Effector CD8-positive, alpha-beta T cell (primary cell): ENCODE results near the gene AIDA.
"Not testable (repeated sequence)": the region's sequence is repeated elsewhere in the genome, so short reads cannot be mapped to it uniquely, and the experiment has no call there.

Experiments used
- DNase-seq: peaks from one replicate; lab custom pipeline; 2025; lab: John Stamatoyannopoulos, UW
- total RNA-seq, 4 experiments: gene quantifications; one replicate each; lab custom pipeline; 2026; lab: John Stamatoyannopoulos, UW

Gene AIDA, protein sequence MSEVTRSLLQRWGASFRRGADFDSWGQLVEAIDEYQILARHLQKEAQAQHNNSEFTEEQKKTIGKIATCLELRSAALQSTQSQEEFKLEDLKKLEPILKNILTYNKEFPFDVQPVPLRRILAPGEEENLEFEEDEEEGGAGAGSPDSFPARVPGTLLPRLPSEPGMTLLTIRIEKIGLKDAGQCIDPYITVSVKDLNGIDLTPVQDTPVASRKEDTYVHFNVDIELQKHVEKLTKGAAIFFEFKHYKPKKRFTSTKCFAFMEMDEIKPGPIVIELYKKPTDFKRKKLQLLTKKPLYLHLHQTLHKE
- total RNA-seq: 21.6 to 33.8 (median 26.3) reads per million in 4 experiments

DNA sequence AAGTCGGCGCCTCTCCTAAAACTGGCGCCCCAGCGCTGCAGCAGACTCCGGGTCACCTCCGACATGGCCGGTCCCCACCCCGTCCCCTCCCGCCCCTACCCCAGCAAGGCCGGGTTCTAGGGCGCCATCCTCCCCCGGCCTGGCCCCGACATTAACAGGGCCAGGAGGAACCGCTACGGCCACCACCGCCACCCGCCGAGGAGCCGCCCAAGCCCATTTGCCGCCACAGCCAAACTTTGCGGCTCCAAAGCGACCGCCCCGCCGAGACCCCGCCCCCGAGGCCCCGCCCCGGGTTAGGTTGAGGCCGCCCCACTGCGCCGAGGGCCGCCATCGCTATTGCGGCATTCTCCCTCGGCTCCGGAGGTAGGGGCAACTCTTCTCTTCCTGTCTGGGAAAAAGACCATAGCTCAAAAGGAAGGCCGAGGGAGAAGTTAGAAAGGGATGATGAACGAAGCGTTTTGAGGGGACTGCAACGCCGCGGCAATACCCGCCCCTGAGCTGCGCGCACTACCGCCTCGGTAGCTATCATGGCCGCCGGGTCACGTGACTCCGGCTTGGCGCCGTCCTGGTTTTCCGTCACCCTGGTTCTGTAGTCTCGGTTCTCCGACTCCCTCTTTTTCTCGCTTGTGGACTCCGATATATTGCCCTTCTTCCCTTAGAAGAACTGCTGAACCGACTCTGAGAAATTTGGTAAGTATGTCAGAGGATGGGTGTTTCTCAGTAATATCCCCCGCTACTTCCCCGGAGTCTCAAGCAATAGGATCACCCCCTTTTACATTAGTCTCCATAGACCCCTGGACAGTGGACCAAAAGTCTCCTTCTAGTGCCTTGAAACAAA is at the start of gene AIDA, which contains the start of gene BROX:
Gene AIDA, minus strand, starts transcription at position 239 of the 838 bp plus-strand sequence. Its CDS starts 174 bp downstream, at position 65.
Gene BROX, plus strand, starts transcription at position 312 of the 838 bp plus-strand sequence. CDS start 3,136 bp downstream, outside the sequence.
- peak; percentile 90 for DNase-seq

DNA sequence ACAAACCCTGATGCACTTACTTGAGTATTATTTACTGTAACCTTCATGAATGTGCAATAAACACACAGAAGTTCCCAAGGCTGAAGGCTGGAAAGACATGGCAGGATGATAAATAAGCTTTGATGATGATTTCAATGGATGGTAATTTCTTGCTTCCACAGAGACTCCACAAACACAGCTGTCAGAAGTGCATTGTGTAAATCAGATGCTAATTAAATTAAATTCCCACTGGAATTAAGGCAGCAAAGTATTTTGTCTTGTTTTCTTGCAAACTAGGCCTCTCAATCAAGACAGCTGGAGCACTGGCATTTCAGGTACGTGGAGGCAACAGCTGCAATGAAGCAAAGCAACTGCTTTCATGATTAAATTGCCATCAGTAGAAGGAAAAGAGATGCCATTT is 48.8 kb upstream of the AIDA start:
- no peak for DNase-seq

DNA sequence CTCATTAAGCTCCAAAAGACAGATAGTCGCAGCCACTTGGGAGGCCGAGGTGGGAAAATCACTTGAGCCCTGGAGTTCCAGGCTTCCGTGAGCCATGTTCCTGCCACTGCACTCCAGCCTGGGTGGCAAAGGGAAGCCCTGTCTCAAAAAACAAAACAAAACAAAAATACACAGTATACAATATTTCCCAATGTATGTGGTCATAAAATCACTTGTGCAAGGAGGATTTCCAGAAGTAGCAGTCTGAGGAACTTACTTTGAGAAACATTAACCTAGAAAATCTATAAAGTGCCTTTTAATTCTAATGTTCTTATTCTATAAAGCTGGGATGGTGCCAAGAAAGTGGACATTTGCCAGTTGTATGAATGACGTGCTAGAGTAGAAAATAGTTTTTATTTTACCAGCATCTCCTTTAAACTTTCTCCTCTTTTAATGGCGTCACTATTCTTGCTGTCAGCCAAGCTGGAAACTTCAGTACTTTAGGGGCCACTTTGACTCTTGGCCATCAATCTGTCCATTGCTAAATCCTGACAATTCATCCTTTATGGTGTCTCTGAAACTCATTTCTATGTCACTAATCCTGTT is 47.3 kb upstream of the AIDA start:
- DNase-seq: no peak

DNA sequence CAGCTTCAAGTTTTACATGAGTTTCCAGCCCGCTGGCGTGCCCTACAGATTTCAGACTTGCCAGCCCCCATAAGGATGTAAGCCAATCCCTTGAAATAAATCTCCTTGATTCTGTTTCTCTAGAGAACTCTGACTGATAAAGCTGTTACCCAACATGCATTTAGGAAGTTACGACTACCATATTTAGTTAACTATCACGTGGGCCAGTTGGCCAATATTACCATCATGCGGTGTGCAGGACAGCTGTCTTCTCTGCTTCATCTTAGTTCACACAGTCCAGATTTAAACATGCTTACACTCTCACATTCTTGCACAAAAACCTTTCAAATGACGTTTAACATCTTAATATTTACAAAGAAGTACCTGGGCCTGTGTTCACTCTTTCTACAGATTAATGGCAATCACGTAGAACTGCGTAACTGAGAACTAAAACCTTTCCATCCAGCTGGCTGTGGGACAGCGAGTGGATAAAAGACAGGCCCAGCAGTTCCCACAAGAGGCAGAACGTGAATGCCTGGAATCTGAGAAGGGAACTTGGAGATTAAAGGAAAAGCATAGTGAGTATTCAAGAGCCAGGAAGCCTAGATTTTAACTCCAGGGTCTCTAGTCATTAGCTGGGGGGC is 45.5 kb upstream of the AIDA start:
- no peak for DNase-seq

DNA sequence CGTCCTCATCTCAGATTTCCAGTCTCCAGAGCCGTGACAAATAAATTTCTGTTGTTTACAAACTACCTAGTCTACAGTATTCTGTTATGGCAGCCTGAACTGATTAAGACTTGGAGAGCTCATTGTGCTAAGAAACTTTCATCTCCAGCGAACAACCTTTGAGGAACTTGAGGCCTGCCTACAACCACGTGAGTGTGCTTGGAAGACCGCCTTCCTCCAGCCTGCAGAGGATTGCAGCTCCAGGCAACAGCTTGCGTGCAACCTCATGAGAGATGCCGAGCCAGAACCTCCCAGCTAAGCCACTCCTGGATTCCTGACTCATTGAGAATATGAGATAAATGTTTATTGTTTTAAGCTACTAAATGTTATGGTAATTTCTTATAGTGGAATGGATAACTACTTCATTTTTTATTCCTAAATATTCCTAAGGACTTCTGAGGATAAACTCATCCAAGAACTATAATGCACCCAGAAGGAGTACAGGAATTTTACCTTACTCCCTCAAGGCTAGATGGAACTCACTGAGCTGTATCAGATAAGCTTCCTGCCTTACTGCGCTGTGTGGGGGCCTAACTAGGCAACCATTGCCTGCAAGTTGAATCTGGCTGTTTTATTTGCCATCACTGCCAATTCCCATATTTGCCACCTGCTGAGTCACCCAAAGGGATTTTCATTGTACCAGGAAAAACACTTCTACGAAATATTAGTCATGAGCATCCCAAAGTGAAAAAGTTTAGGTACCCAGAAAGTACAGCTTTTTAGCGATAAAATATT is 42.3 kb upstream of the AIDA start:
- no peak for DNase-seq

DNA sequence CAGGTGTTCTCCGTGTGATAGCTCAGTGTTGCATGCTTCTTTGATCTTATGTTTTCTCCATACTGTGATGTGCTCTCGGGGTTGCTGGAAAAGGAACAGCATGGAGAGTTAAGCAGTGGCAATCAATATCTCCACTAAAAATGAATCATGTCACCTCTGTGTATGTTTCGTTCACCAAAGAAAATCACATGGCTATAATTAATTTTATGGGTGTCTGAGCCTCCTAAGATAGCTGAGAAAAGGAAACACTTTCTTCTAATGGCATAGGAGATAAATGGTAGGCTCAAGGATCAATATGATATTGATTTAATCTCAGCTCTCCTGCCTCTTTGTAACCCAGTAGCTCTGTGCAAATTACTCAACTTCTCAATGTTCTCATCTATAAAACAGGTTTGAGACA is 39.0 kb upstream of the AIDA start:
- DNase-seq: no peak

DNA sequence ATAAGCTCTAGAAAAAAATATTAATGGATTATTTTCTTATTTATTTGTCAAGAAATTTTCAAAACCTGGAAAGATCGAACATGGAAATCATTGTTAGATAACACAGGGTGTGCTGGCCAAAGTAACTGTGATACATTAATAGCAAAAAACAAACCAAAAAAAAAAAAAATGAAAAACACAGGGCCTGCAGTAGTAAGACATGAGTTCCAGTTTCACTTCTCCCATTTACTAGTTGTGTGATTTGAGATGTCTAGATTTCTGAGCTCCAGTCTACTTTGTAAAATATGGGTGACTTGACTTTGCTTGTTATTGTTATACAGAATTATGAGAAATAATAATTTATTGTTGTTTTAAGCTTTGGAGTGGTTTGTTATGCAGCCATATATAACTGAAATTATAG is 38.4 kb upstream of the AIDA start:
- no peak for DNase-seq

DNA sequence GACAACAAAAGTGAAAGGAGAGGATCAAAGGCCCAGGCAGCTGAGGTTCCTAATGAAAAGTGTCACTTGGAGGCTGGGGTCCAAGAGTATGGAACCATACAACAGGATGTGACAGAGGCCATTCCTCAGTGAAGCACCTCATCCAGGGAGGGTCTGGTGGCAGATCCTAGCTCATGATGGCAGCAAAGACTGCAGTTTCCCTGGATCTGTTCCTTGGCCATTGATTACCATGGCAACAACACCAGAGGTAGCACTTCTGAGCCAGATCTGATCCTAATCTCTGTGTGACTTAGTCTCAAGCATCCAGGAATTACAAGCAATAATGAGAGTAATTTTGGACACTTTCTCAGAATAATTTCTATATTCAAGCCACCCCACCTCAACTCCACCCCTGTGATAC is 37.6 kb upstream of the AIDA start:
- DNase-seq: no peak

DNA sequence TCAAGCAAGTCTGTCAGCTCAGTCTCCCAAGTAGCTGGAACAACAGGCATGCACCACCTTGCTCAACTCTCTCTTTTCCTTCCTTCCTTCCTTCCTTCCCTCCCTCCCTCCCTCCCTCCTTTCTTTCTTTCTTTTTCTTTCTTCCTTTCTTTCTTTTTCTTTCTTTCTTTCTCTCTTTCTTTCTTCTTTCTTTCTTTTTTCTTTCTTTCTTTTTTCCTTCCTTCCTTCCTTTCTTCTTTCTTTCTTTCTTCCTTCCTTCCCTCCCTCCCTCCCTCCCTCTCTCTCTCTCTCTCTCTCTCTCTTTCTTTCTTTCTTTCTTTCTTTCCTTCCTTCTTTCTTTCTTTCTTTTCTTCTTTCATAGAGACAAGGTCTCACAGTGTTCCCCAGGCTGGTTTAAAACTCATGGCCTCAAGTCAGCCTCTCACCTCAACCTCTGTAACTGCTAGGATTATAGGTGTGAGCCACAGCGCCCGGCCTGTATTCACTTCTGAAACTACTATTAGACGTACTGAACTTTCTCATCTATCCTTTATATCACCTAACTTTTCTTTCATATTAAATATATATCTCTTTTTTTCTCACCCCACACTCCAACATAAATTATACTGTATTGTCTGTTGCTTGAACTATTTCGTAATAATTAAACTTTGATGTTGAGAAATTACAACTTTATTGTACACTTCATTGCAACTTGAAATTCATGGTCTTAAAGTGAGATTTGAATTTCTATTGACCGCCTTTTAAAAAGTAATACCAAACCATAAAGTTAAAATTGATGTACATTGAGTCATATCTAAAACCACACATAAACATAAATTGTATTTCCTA is 29.6 kb upstream of the AIDA start:
- not testable (repeated sequence) for DNase-seq

DNA sequence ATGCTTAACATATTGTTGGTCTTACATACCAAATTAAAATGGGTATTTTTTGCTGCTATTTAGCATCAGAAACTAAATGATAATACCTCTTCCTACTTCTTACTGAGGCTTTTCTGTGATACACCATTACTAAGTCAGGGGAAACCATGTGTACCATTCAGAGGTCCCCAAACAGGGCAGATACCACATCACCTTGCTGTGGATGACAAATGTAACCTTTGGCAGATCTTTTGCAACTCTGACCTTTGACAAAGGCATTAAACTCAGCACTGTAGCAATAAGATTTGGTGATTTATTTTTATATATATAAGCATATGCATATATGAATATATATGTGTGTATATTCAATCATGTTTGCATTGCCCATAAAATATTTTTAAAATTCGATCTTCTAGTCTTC is 27.6 kb upstream of the AIDA start:
- no peak for DNase-seq

DNA sequence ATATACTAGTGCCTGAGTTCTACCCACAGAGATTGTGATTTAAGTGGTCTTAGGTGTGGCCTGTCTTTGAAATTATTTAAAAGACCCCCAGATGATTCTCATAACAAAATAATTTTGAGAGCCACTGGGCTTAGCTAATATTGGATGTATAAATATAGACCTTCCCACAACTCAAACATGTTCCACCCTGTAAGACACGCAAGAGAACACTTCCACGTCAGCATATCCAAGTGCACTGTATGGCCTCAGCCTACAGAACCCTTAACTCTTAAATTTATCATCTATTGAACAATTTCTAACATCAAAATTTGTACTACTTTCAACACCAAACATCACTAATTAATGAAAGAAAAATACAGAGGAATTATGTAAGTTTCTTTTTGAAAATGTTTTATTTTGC is 27.2 kb upstream of the AIDA start:
- DNase-seq: no peak

DNA sequence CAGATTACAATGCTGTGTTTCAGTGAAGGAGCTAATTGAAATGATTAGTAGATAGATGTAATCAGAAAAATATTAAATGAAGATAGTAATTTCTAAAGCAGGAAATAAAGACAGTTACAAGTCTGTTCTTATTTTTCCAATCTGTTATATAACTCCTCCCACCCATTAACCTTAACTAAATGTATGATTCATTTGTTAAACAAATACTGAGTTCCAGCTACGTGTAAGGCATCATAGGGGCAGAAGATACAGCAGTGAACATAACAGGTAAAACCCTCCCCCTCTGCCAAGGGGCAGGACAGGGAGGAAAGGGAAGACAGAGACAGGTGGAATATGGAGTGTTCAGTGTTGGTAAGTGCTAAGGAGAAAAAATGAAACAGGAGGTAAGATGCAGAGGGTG is 24.7 kb upstream of the AIDA start, which contains the start of gene FAM177B:
Gene FAM177B, plus strand, starts transcription at position 231 of the 400 bp plus-strand sequence. CDS start 9,344 bp downstream, outside the sequence.
- DNase-seq: no peak

DNA sequence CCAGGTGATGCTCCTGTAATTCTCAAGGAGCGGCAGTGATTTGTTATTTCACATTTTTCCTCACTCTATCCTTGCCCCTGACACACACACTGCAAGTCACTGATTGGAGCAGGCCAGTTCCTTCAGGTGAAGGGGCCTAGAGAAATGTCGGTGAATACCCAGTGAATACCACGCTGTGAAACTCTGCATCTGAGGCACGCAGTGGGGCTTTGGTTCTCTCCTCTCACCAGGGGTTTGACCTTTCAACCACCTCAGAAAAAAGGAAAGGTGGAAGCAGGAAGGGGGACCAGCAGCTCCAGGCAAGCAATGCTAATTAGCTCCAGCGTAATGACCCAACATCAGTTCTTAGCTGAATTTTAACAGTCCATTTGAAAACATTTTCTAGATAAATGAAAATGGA is 24.2 kb upstream of the AIDA start:
- no peak for DNase-seq

DNA sequence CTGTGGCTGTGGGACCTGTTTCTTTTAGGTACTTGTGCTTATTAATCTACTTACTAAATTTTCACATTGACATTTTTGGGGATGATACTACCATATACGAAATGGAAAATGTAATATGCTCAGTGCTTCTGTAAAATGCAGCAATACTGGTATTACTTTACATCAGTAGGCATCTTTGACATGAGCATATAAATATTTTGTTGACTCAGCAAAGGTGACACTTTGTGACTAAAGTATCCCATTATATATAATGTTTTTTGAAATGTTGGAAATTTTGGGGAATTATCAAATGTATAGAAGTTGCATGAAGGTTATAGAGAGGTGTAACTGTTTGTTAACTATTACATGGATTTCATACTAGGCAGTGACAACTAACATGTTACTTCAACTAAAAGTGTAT is 22.4 kb upstream of the AIDA start:
- DNase-seq: no peak

DNA sequence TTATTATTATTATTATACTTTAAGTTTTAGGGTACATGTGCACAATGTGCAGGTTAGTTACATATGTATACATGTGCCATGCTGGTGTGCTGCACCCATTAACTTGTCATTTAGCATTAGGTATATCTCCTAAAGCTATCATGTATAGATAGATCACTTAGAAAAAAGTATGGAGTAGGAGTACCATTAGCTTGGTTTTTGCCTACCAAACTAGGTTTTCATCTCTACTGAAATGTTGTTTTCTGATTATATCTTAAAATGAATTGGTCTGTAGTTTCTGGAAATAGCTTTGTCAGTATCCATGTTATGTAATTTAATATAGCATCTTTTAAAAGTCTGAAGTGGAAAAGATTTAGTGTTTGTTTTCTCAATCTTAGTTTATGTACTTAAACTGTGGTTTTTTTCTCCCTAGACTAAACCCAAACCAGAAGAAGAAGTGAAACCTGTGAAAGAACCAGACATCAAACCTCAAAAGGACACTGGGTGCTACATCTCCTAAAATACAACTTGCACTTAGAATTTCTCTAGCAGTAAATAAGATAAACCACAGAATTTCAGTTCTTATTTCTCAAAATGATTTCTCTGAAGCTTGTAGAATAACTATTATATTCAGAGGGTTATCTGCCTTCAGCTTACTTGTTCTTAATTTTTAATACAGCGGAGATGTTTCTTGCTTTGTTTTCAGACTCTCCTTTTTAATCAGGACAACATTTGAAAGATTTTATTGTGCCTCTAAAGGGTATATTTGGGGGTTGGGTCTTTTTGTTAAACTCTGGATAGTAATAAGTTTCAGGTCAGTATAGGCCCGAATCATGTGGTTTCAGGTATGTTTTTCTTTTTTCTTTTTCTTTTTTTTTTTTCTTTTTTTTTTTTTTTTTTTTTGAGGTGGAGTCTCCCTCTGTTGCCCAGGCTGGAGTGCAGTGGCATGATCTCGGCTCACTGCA is 20.2 kb upstream of the AIDA start:
- no peak for DNase-seq

DNA sequence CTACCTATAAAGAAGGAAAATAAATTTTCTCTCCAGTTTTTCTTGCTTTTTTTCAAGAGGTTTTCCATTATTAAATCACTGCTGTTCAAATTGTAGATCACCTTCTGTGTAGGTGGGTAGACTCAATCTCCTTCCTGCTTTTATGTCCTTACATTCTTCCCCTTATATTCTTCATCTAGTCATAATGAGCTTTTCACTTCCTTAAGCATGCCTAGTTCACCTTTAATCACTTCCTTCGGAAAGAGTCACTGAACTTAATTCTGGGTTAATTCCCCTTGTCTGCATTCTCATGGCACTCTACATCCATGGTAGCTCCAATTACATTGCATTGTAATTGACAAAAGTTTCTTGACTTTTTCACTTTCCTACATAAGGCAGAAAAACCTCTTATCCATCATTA is 18.6 kb upstream of the AIDA start:
- no peak for DNase-seq

DNA sequence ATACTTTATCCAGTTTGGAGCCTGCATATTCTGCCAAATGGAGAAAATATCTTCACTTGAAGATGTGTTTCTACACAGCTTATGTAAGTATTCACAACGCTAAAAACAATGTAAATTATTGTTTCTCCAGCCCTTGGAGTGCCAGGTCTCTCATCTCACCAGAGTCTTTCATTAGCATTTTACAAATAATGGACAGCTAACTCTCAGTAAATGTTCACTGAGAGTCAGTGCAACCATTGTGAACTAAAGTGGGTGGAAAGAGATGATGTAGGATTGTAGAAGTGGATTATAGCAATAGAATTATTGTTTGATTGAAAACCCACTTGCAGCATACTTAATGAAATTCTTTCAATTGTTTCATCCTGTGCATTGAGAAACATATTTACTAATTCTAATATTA is 16.5 kb upstream of the AIDA start:
- no peak for DNase-seq

DNA sequence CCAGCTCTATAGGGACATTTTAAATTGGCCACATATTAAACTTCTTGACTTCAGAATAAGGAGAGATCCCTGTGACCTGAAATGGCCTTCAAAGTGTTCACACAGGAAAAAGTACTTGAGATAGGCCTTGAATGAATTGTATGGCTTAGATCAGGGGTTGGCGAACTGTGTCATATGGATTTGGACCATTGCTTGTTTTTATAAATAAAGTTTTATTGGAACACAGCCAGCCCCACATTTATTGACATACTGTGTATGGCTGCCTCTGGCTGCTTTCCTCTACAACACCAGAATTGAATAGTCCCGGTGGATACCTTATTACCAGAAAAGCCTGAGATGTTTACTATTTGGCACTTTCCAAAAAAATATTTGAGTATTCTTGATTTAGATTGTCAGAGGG is 4.1 kb upstream of the AIDA start:
- DNase-seq: no peak
